ENCODE results near the gene CASS4. TPM values are rescaled to one million over a fixed set of nuclear protein-coding genes. Genes with fewer than 3 reads are reported as not detected.
A peak's percentile ranks its signal among the peaks of the same experiment; 100 is the strongest.

The CASS4 gene
- total and polyA plus RNA-seq, 9 of the 15 experiments (the other 6 are each of a cell fraction or from before 2014, with no cell fraction given): 8.1 to 53.8 (median 26.7) TPM

DNA sequence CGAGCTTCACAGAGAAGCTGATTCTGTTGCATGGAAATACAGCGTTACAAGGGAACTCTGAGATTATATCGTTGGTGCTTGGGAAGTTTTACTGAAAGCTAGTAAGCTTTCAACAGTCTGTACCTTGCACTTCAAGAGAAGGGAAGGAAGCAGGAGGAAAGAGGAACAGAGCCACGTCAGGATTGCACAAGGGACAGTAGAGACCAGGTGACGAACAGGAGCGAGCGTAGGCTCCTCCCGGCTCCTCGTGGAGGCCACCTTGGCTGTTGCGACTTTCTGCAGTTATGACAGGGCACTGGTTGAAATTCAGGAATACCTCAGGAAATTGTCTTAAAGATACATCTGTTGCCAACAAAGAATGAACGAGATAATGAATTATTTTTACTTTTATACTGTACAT, 75.2 kb downstream of the CASS4 start:
- intact Hi-C loops (cut with micrococcal nuclease): no loop called here
- H3K9me3 ChIP-seq (replicated peaks; ENCODE audit: control insufficient read depth, insufficient read depth, low read depth, low read length): no peaks in the 10 kb centered on the region
- no peak overlapping the region for H3K27ac ChIP-seq (ENCODE audit: extremely low read depth, low read depth, low read length)
- no peaks in the 10 kb centered on the region for H3K4me1 ChIP-seq (replicated peaks in 1 of 2; ENCODE audit: control insufficient read depth in 2 of 2, insufficient read depth in 2 of 2, low read length in 2 of 2)
- TF ChIP-seq, protein P1, sequence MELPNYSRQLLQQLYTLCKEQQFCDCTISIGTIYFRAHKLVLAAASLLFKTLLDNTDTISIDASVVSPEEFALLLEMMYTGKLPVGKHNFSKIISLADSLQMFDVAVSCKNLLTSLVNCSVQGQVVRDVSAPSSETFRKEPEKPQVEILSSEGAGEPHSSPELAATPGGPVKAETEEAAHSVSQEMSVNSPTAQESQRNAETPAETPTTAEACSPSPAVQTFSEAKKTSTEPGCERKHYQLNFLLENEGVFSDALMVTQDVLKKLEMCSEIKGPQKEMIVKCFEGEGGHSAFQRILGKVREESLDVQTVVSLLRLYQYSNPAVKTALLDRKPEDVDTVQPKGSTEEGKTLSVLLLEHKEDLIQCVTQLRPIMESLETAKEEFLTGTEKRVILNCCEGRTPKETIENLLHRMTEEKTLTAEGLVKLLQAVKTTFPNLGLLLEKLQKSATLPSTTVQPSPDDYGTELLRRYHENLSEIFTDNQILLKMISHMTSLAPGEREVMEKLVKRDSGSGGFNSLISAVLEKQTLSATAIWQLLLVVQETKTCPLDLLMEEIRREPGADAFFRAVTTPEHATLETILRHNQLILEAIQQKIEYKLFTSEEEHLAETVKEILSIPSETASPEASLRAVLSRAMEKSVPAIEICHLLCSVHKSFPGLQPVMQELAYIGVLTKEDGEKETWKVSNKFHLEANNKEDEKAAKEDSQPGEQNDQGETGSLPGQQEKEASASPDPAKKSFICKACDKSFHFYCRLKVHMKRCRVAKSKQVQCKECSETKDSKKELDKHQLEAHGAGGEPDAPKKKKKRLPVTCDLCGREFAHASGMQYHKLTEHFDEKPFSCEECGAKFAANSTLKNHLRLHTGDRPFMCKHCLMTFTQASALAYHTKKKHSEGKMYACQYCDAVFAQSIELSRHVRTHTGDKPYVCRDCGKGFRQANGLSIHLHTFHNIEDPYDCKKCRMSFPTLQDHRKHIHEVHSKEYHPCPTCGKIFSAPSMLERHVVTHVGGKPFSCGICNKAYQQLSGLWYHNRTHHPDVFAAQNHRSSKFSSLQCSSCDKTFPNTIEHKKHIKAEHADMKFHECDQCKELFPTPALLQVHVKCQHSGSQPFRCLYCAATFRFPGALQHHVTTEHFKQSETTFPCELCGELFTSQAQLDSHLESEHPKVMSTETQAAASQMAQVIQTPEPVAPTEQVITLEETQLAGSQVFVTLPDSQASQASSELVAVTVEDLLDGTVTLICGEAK (IDR thresholded peaks at IDR 0.05): no peak
- TF ChIP-seq, protein P1 (CRISPR knock-in tag; IDR thresholded peaks at IDR 0.05): no peak
- TF ChIP-seq HLTF (IDR thresholded peaks at IDR 0.05) (no peak), GTF2F1 (IDR thresholded peaks at IDR 0.05; ENCODE audit: low read depth, low read length) (no peak), POLR2B (IDR thresholded peaks at IDR 0.05; ENCODE audit: low read depth, partially characterized antibody) (no peak), SREBF2 (CRISPR knock-in tag; IDR thresholded peaks at IDR 0.05) (no peak)
- TF ChIP-seq, protein P2, sequence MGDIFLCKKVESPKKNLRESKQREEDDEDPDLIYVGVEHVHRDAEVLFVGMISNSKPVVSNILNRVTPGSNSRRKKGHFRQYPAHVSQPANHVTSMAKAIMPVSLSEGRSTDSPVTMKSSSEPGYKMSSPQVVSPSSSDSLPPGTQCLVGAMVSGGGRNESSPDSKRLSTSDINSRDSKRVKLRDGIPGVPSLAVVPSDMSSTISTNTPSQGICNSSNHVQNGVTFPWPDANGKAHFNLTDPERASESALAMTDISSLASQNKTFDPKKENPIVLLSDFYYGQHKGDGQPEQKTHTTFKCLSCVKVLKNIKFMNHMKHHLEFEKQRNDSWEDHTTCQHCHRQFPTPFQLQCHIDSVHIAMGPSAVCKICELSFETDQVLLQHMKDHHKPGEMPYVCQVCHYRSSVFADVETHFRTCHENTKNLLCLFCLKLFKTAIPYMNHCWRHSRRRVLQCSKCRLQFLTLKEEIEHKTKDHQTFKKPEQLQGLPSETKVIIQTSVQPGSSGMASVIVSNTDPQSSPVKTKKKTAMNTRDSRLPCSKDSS (IDR thresholded peaks at IDR 0.05; ENCODE audit: low read depth, partially characterized antibody): no peak
- TF ChIP-seq, protein P3, sequence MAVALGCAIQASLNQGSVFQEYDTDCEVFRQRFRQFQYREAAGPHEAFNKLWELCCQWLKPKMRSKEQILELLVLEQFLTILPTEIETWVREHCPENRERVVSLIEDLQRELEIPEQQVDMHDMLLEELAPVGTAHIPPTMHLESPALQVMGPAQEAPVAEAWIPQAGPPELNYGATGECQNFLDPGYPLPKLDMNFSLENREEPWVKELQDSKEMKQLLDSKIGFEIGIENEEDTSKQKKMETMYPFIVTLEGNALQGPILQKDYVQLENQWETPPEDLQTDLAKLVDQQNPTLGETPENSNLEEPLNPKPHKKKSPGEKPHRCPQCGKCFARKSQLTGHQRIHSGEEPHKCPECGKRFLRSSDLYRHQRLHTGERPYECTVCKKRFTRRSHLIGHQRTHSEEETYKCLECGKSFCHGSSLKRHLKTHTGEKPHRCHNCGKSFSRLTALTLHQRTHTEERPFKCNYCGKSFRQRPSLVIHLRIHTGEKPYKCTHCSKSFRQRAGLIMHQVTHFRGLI (CRISPR knock-in tag; IDR thresholded peaks at IDR 0.05): no peak
- 87% methylated on average over 11 of the region's 11 CpGs for WGBS (ENCODE audit: insufficient coverage, low coverage, missing lambda C conversion rate)
- no peaks in the 10 kb centered on the region; the same call in 1 of the 2 replicates for H4K20me1 ChIP-seq (replicated peaks; ENCODE audit: control insufficient read depth, insufficient read depth, low read length)
- H3K79me2 ChIP-seq (ENCODE audit: control insufficient read depth, insufficient read depth, low read length): no peaks in the 10 kb centered on the region
- POLR2A ChIA-PET: no interaction called here
- H3K27me3 ChIP-seq (ENCODE audit: control insufficient read depth in 2 of 2, insufficient read depth in 2 of 2, low read length in 2 of 2): no peaks in the 10 kb centered on the region
- ATAC-seq (no peak), DNase-seq (ENCODE audit: extremely low read depth in 1 of 4, low spot score in 3 of 4) (no peak), FAIRE-seq (peak; percentile 11)
- H3K4me3 ChIP-seq: no peak overlapping the region
- CTCF ChIA-PET (ENCODE audit: low intra/inter-chr PET ratio): no interaction called here
- H3K4me2 ChIP-seq (ENCODE audit: insufficient read depth, low read length): no peak overlapping the region
- H3K9me1 ChIP-seq (ENCODE audit: control insufficient read depth, insufficient read depth, low read length): no peaks in the 10 kb centered on the region
- in situ Hi-C loops (cut with MboI): no loop called here
- no peak overlapping the region for H2AFZ ChIP-seq (ENCODE audit: low read depth, low read length)
- H3K9ac ChIP-seq (ENCODE audit: insufficient read depth in 1 of 2, low read depth in 2 of 2, low read length in 2 of 2): no peak overlapping the region
- no TSS peak for BruUV-seq (replicated peaks)
- H3K36me3 ChIP-seq (ENCODE audit: control insufficient read depth, insufficient read depth, low read length): peaks cover 76% of the 10 kb centered on the region
